ENCODE measurements around the gene ACTN4.
"Not testable (repeated sequence)": the region's sequence is repeated elsewhere in the genome, so short reads cannot be mapped to it uniquely, and the experiment has no call there.

ACTN4 gene

GRCh38 chr19:38735257-38735686 lies 87.8 kb downstream of the ACTN4 start:
- no peak for DNase-seq (ENCODE audit: low read depth in 4 of 4, low spot score in 1 of 4)

GRCh38 chr19:38736036-38736412 lies 88.6 kb downstream of the ACTN4 start:
- DNase-seq (ENCODE audit: low read depth in 4 of 4, low spot score in 1 of 4): peak in 3 of 4 experiments; percentile 23 to 37 (median 32)

GRCh38 chr19:38736413-38737280 lies 89.2 kb downstream of the ACTN4 start:
- DNase-seq (ENCODE audit: low read depth in 4 of 4, low spot score in 1 of 4): peak; percentile 30 to 70 (median 54)

- no peak for DNase-seq (ENCODE audit: low read depth in 4 of 4, low spot score in 1 of 4)
Measured at GRCh38 chr19:38737281-38737865, 89.9 kb downstream of the ACTN4 start.

- DNase-seq (ENCODE audit: low read depth in 4 of 4, low spot score in 1 of 4): no peak
Measured at GRCh38 chr19:38737921-38738737, 90.7 kb downstream of the ACTN4 start.

- no peak for DNase-seq (ENCODE audit: low read depth in 4 of 4, low spot score in 1 of 4)
Measured at GRCh38 chr19:38739440-38740256, 92.2 kb downstream of the ACTN4 start.

- DNase-seq (ENCODE audit: low read depth in 4 of 4, low spot score in 1 of 4): no peak
Measured at GRCh38 chr19:38740257-38740592, 92.8 kb downstream of the ACTN4 start.

- DNase-seq (ENCODE audit: low read depth in 4 of 4, low spot score in 1 of 4): no peak
Measured at GRCh38 chr19:38740932-38741331, 93.5 kb downstream of the ACTN4 start.

GRCh38 chr19:38741670-38742069 lies 94.2 kb downstream of the ACTN4 start:
- no peak for DNase-seq (ENCODE audit: low read depth in 4 of 4, low spot score in 1 of 4)

GRCh38 chr19:38742296-38742695 lies 94.8 kb downstream of the ACTN4 start:
- no peak for DNase-seq (ENCODE audit: low read depth in 4 of 4, low spot score in 1 of 4)

- DNase-seq (ENCODE audit: low read depth in 4 of 4, low spot score in 1 of 4): no peak
Measured at GRCh38 chr19:38742906-38743305, 95.5 kb downstream of the ACTN4 start.

- no peak for DNase-seq (ENCODE audit: low read depth in 4 of 4, low spot score in 1 of 4)
Measured at GRCh38 chr19:38743394-38744297, 96.2 kb downstream of the ACTN4 start.

GRCh38 chr19:38744298-38744681 lies 96.8 kb downstream of the ACTN4 start, which contains the start of gene CAPN12:
Gene CAPN12, minus strand, starts transcription at chr19:38744474. Its CDS starts 309 bp downstream, at chr19:38744165.
- no peak for DNase-seq (ENCODE audit: low read depth in 4 of 4, low spot score in 1 of 4)

GRCh38 chr19:38744874-38745273 lies 97.4 kb downstream of the ACTN4 start:
- no peak for DNase-seq (ENCODE audit: low read depth in 4 of 4, low spot score in 1 of 4)

- DNase-seq (ENCODE audit: low read depth in 4 of 4, low spot score in 1 of 4): no peak
Measured at GRCh38 chr19:38745316-38745715, 97.9 kb downstream of the ACTN4 start.

- DNase-seq (ENCODE audit: low read depth in 4 of 4, low spot score in 1 of 4): not testable (repeated sequence)
Measured at GRCh38 chr19:38753783-38754182, 106.3 kb downstream of the ACTN4 start.

- DNase-seq (ENCODE audit: low read depth in 4 of 4, low spot score in 1 of 4): not testable (repeated sequence)
Measured at GRCh38 chr19:38754196-38754595, 106.7 kb downstream of the ACTN4 start.

- no peak for DNase-seq (ENCODE audit: low read depth in 4 of 4, low spot score in 1 of 4)
Measured at GRCh38 chr19:38759590-38760003, 112.1 kb downstream of the ACTN4 start.

GRCh38 chr19:38760805-38761517 lies 113.5 kb downstream of the ACTN4 start:
- not testable (repeated sequence) for DNase-seq (ENCODE audit: low read depth in 4 of 4, low spot score in 1 of 4)

Measured in stimulated activated CD4-positive, alpha-beta T cell treated with anti-CD3 and anti-CD28 coated beads, Interleukin-1b, Interleukin-23, amount 100 ng/mL, for 24 hours (primary cell).